ENCODE measurements around the gene KRT74.

KRT74 gene

DNA sequence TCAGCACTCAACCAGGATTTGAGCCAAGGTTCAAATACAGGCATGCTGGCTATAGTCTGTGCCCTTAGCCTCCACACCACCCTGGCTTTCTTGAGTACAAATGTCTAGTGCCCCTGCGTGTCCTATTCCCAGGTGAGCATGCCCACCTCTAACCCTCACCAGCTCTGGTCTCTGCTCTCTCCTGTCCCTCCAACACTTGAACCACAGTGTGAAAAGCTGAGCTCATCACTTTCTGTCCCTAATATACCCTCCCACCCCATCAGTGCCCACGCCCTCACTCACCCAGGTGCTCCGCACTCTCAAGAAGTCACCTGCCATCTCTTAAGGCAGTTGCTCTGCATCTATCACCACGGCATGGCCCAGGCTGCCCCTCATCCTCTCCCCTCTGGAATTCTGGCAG, 13.7 kb downstream of the KRT74 start:
- no peak overlapping the region for H2AFZ ChIP-seq (ENCODE audit: low read depth, low read length)
- no peaks in the 10 kb centered on the region for H3K4me1 ChIP-seq (ENCODE audit: insufficient read depth, low read length)
- no peaks in the 10 kb centered on the region for H3K79me2 ChIP-seq (ENCODE audit: insufficient read depth, low read length)
- ATAC-seq (ENCODE audit: insufficient read depth, low read depth) = no peak
- H3K36me3 ChIP-seq (ENCODE audit: insufficient read depth, low read length) = no peaks in the 10 kb centered on the region
- H3K4me2 ChIP-seq (ENCODE audit: insufficient read depth, low read length) = no peak overlapping the region
- H3K4me3 ChIP-seq (ENCODE audit: low read depth in 1 of 2, low read length in 2 of 2) = no peak overlapping the region
- no peaks in the 10 kb centered on the region for H3K9me3 ChIP-seq (ENCODE audit: insufficient read depth, low read length, severe bottlenecking)
- TF ChIP-seq, protein P1, sequence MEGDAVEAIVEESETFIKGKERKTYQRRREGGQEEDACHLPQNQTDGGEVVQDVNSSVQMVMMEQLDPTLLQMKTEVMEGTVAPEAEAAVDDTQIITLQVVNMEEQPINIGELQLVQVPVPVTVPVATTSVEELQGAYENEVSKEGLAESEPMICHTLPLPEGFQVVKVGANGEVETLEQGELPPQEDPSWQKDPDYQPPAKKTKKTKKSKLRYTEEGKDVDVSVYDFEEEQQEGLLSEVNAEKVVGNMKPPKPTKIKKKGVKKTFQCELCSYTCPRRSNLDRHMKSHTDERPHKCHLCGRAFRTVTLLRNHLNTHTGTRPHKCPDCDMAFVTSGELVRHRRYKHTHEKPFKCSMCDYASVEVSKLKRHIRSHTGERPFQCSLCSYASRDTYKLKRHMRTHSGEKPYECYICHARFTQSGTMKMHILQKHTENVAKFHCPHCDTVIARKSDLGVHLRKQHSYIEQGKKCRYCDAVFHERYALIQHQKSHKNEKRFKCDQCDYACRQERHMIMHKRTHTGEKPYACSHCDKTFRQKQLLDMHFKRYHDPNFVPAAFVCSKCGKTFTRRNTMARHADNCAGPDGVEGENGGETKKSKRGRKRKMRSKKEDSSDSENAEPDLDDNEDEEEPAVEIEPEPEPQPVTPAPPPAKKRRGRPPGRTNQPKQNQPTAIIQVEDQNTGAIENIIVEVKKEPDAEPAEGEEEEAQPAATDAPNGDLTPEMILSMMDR (IDR thresholded peaks at IDR 0.05; ENCODE audit: borderline replicate concordance, extremely low read depth, low read length, poor library complexity, severe bottlenecking) = no peak
- TF ChIP-seq EZH2 (IDR thresholded peaks at IDR 0.05; ENCODE audit: borderline replicate concordance, low read depth, low read length, severe bottlenecking) = no peak
- DNase-seq = no peak
- H3K27ac ChIP-seq (ENCODE audit: low read length) = no peak overlapping the region
- H3K27me3 ChIP-seq (ENCODE audit: insufficient read depth, low read length, poor library complexity) = peaks cover 20% of the 10 kb centered on the region
- H4K20me1 ChIP-seq (ENCODE audit: insufficient read depth, low read length) = no peaks in the 10 kb centered on the region
- H3K9ac ChIP-seq (ENCODE audit: low read depth, low read length) = no peak overlapping the region

DNA sequence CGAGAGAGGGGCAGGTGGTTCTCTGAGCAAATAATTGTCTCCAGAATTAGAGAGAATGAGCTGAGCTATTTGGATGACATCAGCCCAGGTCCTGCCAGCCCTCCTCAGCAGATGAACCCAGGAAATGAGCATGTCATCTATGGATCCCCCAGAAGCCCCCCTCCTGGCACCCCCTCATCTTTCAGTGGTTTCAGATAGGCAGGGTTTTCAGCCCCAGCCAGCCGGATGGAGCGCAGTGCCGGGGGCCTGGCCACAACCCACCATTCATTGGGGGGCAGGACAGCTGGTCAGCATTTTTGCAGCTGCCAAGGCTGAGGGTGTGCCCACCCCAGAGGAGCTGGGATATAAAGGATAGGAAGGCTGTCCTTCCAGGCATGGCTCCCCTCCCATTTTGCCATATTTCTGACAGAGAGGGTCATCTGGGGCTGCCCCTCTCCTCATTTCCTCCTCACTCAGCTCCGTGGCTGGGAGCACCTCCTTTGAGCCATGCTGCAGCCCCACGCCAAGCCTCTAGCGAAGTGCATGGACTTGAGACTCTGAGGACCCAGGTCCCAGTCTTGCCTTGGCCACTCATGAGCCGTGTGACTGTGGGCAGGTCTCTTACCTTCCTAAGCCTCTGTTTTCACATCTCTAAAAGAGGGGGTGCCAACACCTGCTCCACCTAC, 14.7 kb downstream of the KRT74 start:
- ATAC-seq (ENCODE audit: insufficient read depth, low read depth) (no peak), DNase-seq (no peak)
- H3K4me1 ChIP-seq (ENCODE audit: insufficient read depth, low read length) = no peaks in the 10 kb centered on the region
- no peak overlapping the region for H3K9ac ChIP-seq (ENCODE audit: low read depth, low read length)
- H2AFZ ChIP-seq (ENCODE audit: low read depth, low read length) = no peak overlapping the region
- H3K4me2 ChIP-seq (ENCODE audit: insufficient read depth, low read length) = no peak overlapping the region
- H3K79me2 ChIP-seq (ENCODE audit: insufficient read depth, low read length) = no peaks in the 10 kb centered on the region
- peaks cover 16% of the 10 kb centered on the region for H3K27me3 ChIP-seq (ENCODE audit: insufficient read depth, low read length, poor library complexity)
- no peaks in the 10 kb centered on the region for H3K36me3 ChIP-seq (ENCODE audit: insufficient read depth, low read length)
- no peak for TF ChIP-seq EZH2 (IDR thresholded peaks at IDR 0.05; ENCODE audit: borderline replicate concordance, low read depth, low read length, severe bottlenecking)
- TF ChIP-seq, protein P1 (IDR thresholded peaks at IDR 0.05; ENCODE audit: borderline replicate concordance, extremely low read depth, low read length, poor library complexity, severe bottlenecking) = no peak
- no peaks in the 10 kb centered on the region for H3K9me3 ChIP-seq (ENCODE audit: insufficient read depth, low read length, severe bottlenecking)
- no peak overlapping the region for H3K4me3 ChIP-seq (ENCODE audit: low read depth in 1 of 2, low read length in 2 of 2)
- no peak overlapping the region for H3K27ac ChIP-seq (ENCODE audit: low read length)
- H4K20me1 ChIP-seq (ENCODE audit: insufficient read depth, low read length) = no peaks in the 10 kb centered on the region

DNA sequence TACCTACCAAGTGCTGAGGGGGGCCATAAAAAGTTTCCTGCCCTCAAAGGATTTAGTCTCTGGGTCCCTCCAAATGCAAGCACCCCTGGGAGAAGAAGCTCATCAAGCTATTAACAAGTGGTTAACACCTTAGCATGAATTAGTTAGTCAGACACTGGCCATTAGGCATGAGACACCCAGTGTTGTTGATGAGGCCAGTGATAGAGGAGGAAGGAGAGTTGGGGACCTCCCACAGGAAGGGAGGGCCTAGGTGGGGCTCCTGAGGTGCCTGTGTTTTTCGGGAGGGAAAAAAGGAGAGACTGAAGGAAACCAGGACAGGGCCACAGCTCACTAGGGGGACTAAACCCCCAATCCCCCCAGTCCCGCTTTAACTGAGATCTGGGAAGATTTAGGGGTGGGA, 16.2 kb downstream of the KRT74 start:
- Histone ChIP-seq H3K36me3 (ENCODE audit: insufficient read depth, low read length) (no peaks in the 10 kb centered on the region), H3K4me3 (ENCODE audit: low read depth in 1 of 2, low read length in 2 of 2) (no peak overlapping the region), H3K79me2 (ENCODE audit: insufficient read depth, low read length) (no peaks in the 10 kb centered on the region), H3K4me1 (ENCODE audit: insufficient read depth, low read length) (no peaks in the 10 kb centered on the region), H3K4me2 (ENCODE audit: insufficient read depth, low read length) (no peak overlapping the region), H3K27me3 (ENCODE audit: insufficient read depth, low read length, poor library complexity) (peaks cover 14% of the 10 kb centered on the region), H4K20me1 (ENCODE audit: insufficient read depth, low read length) (peaks cover 3% of the 10 kb centered on the region; the same call in 1 of the 2 replicates), H3K27ac (ENCODE audit: low read length) (no peak overlapping the region), H2AFZ (ENCODE audit: low read depth, low read length) (no peak overlapping the region), H3K9ac (ENCODE audit: low read depth, low read length) (no peak overlapping the region), H3K9me3 (ENCODE audit: insufficient read depth, low read length, severe bottlenecking) (no peaks in the 10 kb centered on the region)
- DNase-seq = no peak
- no peak for ATAC-seq (ENCODE audit: insufficient read depth, low read depth)
- TF ChIP-seq EZH2 (IDR thresholded peaks at IDR 0.05; ENCODE audit: borderline replicate concordance, low read depth, low read length, severe bottlenecking) = no peak
- TF ChIP-seq, protein P1 (IDR thresholded peaks at IDR 0.05; ENCODE audit: borderline replicate concordance, extremely low read depth, low read length, poor library complexity, severe bottlenecking) = no peak
